Prostate gland (tissue), 2 donors: ENCODE results near the gene SQSTM1.

Experiments used
- POLR2AphosphoS5 ChIP-seq: sonication (generic); formaldehyde crosslinking; IDR thresholded peaks from one replicate; pipeline ENCODE4 v1.6.1; 2017; ENCODE audit warnings: antibody characterized with exemption
- TF ChIP-seq, protein P1 (sequence below), 4 experiments: fragments of 200-600 bp in 2 of 4; fragments of 450-650 bp in 2 of 4; sonication (generic) in 2 of 4; IDR thresholded peaks; 1 replicate in 3 of 4; 2 replicates in 1 of 4; pipeline ENCODE4 v1.5.1; 2016 to 2019; ENCODE audit warnings: antibody characterized with exemption in 4 of 4, mild to moderate bottlenecking in 2 of 4, moderate library complexity in 2 of 4

DNA sequence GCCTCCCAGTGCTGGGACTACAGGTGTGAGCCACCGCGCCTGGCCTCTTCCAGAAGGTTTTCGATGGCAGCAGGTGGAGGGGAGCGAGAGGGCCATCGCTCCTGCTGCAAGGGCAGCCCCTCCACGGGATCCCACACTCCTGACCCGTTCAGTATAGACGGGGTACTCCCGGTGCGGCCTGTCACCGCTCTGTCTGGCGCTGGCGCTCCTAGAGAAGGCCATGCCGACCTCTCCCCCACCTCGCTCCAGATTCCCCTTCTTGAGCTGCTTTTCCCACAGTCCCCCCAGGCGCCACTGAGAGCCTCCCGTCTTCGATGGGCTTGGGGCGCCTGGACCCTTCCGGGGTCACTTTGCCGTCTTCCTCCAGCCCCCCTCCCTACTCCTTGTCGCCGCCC, 4.3 kb upstream of the SQSTM1 start:
- TF ChIP-seq, protein P1, sequence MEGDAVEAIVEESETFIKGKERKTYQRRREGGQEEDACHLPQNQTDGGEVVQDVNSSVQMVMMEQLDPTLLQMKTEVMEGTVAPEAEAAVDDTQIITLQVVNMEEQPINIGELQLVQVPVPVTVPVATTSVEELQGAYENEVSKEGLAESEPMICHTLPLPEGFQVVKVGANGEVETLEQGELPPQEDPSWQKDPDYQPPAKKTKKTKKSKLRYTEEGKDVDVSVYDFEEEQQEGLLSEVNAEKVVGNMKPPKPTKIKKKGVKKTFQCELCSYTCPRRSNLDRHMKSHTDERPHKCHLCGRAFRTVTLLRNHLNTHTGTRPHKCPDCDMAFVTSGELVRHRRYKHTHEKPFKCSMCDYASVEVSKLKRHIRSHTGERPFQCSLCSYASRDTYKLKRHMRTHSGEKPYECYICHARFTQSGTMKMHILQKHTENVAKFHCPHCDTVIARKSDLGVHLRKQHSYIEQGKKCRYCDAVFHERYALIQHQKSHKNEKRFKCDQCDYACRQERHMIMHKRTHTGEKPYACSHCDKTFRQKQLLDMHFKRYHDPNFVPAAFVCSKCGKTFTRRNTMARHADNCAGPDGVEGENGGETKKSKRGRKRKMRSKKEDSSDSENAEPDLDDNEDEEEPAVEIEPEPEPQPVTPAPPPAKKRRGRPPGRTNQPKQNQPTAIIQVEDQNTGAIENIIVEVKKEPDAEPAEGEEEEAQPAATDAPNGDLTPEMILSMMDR (IDR thresholded peaks at IDR 0.05), result no peak
- TF ChIP-seq POLR2AphosphoS5, result no peak
